HG03159 (cell line): ENCODE data around the gene MAP1LC3B.
"Not testable (repeated sequence)": the region's sequence is repeated elsewhere in the genome, so short reads cannot be mapped to it uniquely, and the experiment has no call there.

Experiments
- ATAC-seq: cut with Tn5 transposase; IDR thresholded peaks from one replicate; pipeline ENCODE4 v1.9.1; 2021; ENCODE audit warnings: mild to moderate bottlenecking, moderate library complexity; ENCODE audit not compliant: unreplicated experiment

MAP1LC3B gene

GRCh38 chr16:87360862-87361610 is 31.1 kb upstream of the MAP1LC3B start:
- ATAC-seq, result no peak

GRCh38 chr16:87361916-87362619 is 30.1 kb upstream of the MAP1LC3B start:
- no peak for ATAC-seq

- not testable (repeated sequence) for ATAC-seq
Measured at GRCh38 chr16:87362828-87363559, 29.1 kb upstream of the MAP1LC3B start.

GRCh38 chr16:87363771-87364455 is 28.2 kb upstream of the MAP1LC3B start:
- no peak for ATAC-seq

GRCh38 chr16:87365021-87365713 is 27.0 kb upstream of the MAP1LC3B start:
- no peak for ATAC-seq

GRCh38 chr16:87366288-87366687 is 25.8 kb upstream of the MAP1LC3B start:
- ATAC-seq, result no peak

- no peak for ATAC-seq
Measured at GRCh38 chr16:87366930-87367329, 25.2 kb upstream of the MAP1LC3B start.

- ATAC-seq, result no peak
Measured at GRCh38 chr16:87367529-87367928, 24.6 kb upstream of the MAP1LC3B start.

- ATAC-seq, result no peak
Measured at GRCh38 chr16:87368029-87368770, 23.9 kb upstream of the MAP1LC3B start.

- ATAC-seq, result no peak
Measured at GRCh38 chr16:87369117-87369765, 22.9 kb upstream of the MAP1LC3B start.

GRCh38 chr16:87369796-87370719 is 22.1 kb upstream of the MAP1LC3B start:
- ATAC-seq, result no peak

- ATAC-seq, result no peak
Measured at GRCh38 chr16:87371261-87371866, 20.8 kb upstream of the MAP1LC3B start.

- ATAC-seq, result no peak
Measured at GRCh38 chr16:87372305-87372704, 19.8 kb upstream of the MAP1LC3B start.

GRCh38 chr16:87374313-87374712 is 17.8 kb upstream of the MAP1LC3B start:
- ATAC-seq, result no peak

- ATAC-seq, result no peak
Measured at GRCh38 chr16:87375426-87376135, 16.6 kb upstream of the MAP1LC3B start.

- no peak for ATAC-seq
Measured at GRCh38 chr16:87376660-87377059, 15.5 kb upstream of the MAP1LC3B start.

- not testable (repeated sequence) for ATAC-seq
Measured at GRCh38 chr16:87379312-87379752, 12.8 kb upstream of the MAP1LC3B start.
